ENCODE measurements around the gene GALNT17. TPM values are rescaled to one million over a fixed set of nuclear protein-coding genes. Genes with fewer than 3 reads are reported as not detected.

GALNT17 gene
- total RNA-seq, 6 donors from 2014 or later = 5.3 to 26.2 (median 10.1) TPM

DNA sequence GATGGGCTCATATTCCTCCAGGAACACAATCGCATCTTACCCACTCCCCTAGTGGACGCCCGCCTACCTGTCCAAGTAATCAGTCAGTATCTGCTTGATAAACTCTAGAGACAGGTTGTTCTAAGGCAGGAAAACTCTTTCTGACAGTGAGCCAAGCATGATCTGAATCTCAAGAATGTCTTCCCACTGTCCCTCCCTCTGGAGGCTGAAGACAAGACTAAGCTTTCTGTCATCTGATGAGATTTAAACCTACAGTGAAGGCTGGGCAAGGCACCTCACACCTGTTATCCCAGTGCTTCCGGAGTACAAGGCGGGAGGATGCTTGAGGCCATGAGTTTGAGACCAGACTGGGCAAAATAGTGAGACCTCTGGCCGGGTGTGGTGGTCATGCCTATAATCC lies 586.6 kb downstream of the GALNT17 start:
- H3K27me3 ChIP-seq = no peaks in the 10 kb centered on the region
- ATAC-seq (ENCODE audit: low FRiP score in 2 of 2) (no peak), DNase-seq (no peak)
- TF ChIP-seq EP300 (IDR thresholded peaks at IDR 0.05) (no peak), POLR2AphosphoS5 (IDR thresholded peaks at IDR 0.05) (no peak), POLR2A (IDR thresholded peaks at IDR 0.05) (no peak)
- TF ChIP-seq, protein P1, sequence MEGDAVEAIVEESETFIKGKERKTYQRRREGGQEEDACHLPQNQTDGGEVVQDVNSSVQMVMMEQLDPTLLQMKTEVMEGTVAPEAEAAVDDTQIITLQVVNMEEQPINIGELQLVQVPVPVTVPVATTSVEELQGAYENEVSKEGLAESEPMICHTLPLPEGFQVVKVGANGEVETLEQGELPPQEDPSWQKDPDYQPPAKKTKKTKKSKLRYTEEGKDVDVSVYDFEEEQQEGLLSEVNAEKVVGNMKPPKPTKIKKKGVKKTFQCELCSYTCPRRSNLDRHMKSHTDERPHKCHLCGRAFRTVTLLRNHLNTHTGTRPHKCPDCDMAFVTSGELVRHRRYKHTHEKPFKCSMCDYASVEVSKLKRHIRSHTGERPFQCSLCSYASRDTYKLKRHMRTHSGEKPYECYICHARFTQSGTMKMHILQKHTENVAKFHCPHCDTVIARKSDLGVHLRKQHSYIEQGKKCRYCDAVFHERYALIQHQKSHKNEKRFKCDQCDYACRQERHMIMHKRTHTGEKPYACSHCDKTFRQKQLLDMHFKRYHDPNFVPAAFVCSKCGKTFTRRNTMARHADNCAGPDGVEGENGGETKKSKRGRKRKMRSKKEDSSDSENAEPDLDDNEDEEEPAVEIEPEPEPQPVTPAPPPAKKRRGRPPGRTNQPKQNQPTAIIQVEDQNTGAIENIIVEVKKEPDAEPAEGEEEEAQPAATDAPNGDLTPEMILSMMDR (IDR thresholded peaks at IDR 0.05) = no peak
- H3K36me3 ChIP-seq = no peaks in the 10 kb centered on the region
- H3K4me1 ChIP-seq = no peaks in the 10 kb centered on the region
- 83 to 86% methylated on average over 6 of the region's 6 CpGs for WGBS, 2 donors
- no peaks in the 10 kb centered on the region for H3K9me3 ChIP-seq
- H3K4me3 ChIP-seq = no peak overlapping the region
- no peak overlapping the region for H3K27ac ChIP-seq

DNA sequence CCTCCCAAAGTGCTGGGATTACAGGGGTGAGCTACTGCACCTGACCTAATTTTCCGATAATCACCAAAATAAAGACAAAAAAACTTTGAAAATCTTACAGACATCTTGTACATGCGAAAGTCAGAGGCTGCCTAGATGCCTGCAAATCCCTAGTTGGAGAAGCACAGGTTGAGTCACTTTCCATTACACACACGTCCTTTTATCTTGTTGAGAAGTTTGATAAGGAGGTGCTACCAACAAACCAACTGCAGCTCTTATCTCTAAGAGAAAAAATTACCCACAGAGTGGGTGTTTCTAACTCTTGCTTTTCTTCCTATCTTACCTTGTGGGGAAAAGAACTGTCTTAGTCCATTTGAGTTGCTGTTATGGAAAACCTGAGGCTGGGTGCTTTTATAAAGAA lies 589.8 kb downstream of the GALNT17 start:
- ATAC-seq (ENCODE audit: low FRiP score in 2 of 2) = no peak
- 63 to 66% methylated on average over 3 of the region's 3 CpGs for WGBS, 2 donors

DNA sequence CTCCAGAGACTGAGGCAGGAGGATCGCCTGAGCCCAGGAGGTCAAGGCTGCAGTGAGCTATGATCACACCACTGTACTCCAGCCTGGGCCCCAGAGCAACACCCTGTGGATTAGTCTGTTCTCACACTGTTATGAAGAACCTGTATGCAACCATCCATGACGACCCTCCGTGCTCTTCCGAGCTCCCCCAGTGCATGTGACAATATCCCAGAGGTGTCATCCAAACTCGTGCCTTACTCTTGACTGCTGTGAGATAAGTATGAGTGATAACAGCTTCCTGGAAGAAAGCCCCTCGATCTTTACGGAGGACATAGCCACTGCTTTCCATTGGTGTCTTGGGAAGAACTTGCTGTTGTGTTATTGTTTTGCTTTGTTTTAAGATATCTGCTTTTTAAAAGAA lies 591.9 kb downstream of the GALNT17 start:
- TF ChIP-seq, protein P1 (IDR thresholded peaks at IDR 0.05) = no peak
- TF ChIP-seq POLR2AphosphoS5 (IDR thresholded peaks at IDR 0.05) = no peak
- no peak for TF ChIP-seq EP300 (IDR thresholded peaks at IDR 0.05)
- TF ChIP-seq POLR2A (IDR thresholded peaks at IDR 0.05) = no peak
- ATAC-seq (ENCODE audit: low FRiP score in 2 of 2) = no peak
- DNase-seq = no peak
- H3K27ac ChIP-seq = no peak overlapping the region
- H3K36me3 ChIP-seq = no peaks in the 10 kb centered on the region
- no peaks in the 10 kb centered on the region for H3K4me1 ChIP-seq
- no peaks in the 10 kb centered on the region for H3K27me3 ChIP-seq
- H3K9me3 ChIP-seq = no peaks in the 10 kb centered on the region
- WGBS, 2 donors = 24 to 44% methylated on average over 7 of the region's 7 CpGs
- no peak overlapping the region for H3K4me3 ChIP-seq

More for the DNA sequence above, 589.8 kb downstream of the GALNT17 start:
- TF ChIP-seq, protein P1 (IDR thresholded peaks at IDR 0.05) = no peak
- TF ChIP-seq EP300 (IDR thresholded peaks at IDR 0.05) (no peak), POLR2AphosphoS5 (IDR thresholded peaks at IDR 0.05) (no peak), POLR2A (IDR thresholded peaks at IDR 0.05) (no peak)
- Histone ChIP-seq H3K27ac (no peak overlapping the region), H3K27me3 (no peaks in the 10 kb centered on the region), H3K9me3 (no peaks in the 10 kb centered on the region), H3K4me1 (no peaks in the 10 kb centered on the region), H3K36me3 (no peaks in the 10 kb centered on the region), H3K4me3 (no peak overlapping the region)
- DNase-seq = no peak

DNA sequence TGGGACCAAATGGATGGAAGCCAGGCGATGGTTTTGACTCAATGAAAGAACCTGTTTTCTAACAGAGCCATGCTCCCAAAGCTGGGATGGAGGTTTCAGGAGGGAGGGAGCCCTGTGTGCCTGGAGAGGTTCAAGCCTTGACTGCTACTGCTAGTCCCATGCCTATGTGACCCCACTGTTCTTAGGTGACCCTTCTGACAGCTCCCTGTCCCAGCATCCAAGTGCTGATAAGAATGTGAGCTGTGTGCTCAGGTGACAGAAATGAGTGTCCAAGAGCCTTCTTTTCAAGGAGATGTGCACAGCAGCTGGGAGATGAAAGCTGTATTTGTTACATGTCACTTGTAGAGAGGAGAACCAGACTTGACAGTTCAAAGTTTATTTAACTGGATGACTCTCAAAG lies 595.4 kb downstream of the GALNT17 start:
- Histone ChIP-seq H3K4me1 (no peaks in the 10 kb centered on the region), H3K36me3 (no peaks in the 10 kb centered on the region), H3K27ac (no peak overlapping the region), H3K9me3 (no peaks in the 10 kb centered on the region), H3K27me3 (no peaks in the 10 kb centered on the region), H3K4me3 (no peak overlapping the region)
- no peak for ATAC-seq (ENCODE audit: low FRiP score in 2 of 2)
- 67 to 88% methylated on average over 1 of the region's 1 CpG for WGBS, 2 donors
- TF ChIP-seq POLR2AphosphoS5 (IDR thresholded peaks at IDR 0.05) (no peak), EP300 (IDR thresholded peaks at IDR 0.05) (no peak), POLR2A (IDR thresholded peaks at IDR 0.05) (no peak)
- TF ChIP-seq, protein P1 (IDR thresholded peaks at IDR 0.05) = no peak
- no peak for DNase-seq

DNA sequence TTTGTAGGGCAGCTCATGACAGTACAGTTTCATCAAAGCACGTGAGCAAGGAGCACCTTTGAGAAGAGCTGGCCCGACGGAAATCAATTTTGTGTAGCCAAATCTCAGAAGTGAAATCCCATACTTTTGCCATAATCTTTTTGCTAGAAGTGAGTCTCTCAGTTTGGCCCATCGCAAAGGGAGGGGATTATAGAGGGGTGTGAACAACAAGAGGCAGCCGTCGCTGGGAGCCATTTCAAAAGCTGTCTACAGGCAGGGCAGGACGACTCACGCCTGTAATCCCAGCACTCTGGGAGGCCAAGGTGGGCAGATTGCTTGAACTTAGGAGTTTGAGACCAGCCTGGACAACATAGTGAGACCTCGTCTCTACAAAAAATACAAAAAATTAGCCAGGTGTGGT lies 599.8 kb downstream of the GALNT17 start:
- H3K27ac ChIP-seq = no peak overlapping the region
- DNase-seq (no peak), ATAC-seq (ENCODE audit: low FRiP score in 2 of 2) (no peak)
- no peak for TF ChIP-seq EP300 (IDR thresholded peaks at IDR 0.05)
- no peak for TF ChIP-seq POLR2A (IDR thresholded peaks at IDR 0.05)
- TF ChIP-seq POLR2AphosphoS5 (IDR thresholded peaks at IDR 0.05) = no peak
- TF ChIP-seq, protein P1 (IDR thresholded peaks at IDR 0.05) = no peak
- no peaks in the 10 kb centered on the region for H3K36me3 ChIP-seq
- peaks cover 0 to 6% (median 4%) of the 10 kb centered on the region in 4 donors for H3K4me1 ChIP-seq
- WGBS, 2 donors = 79 to 85% methylated on average over 9 of the region's 9 CpGs
- H3K27me3 ChIP-seq = no peaks in the 10 kb centered on the region
- no peaks in the 10 kb centered on the region for H3K9me3 ChIP-seq
- no peak overlapping the region for H3K4me3 ChIP-seq

All from upper lobe of left lung (tissue), 6 donors.